K562 (cell line): ENCODE measurements around the gene ITGA11. TPM values are rescaled to one million over a fixed set of nuclear protein-coding genes. Genes with fewer than 3 reads are reported as not detected.
A peak's percentile ranks its signal among the peaks of the same experiment; 100 is the strongest.

ENCODE experiments used
- ATF7 ChIP-seq: fragments of 450-650 bp; IDR thresholded peaks from 2 replicates; pipeline ENCODE4 v1.7.1; 2014; ENCODE audit warnings: mild to moderate bottlenecking, moderate library complexity
- ESRRA ChIP-seq: fragments of 450-650 bp; IDR thresholded peaks from 2 replicates; pipeline ENCODE4 v1.6.1; 2014; ENCODE audit warnings: low read depth, mild to moderate bottlenecking, moderate library complexity, borderline replicate concordance
- FOXK1 ChIP-seq: sonication (generic); formaldehyde crosslinking; IDR thresholded peaks from 2 replicates; pipeline ENCODE4 v1.8.0; 2022; ENCODE audit warnings: missing genetic modification reagents, mild to moderate bottlenecking, borderline replicate concordance
- GATA2 ChIP-seq: sonication (generic); formaldehyde crosslinking; IDR thresholded peaks from 2 replicates; pipeline ENCODE4 v1.4.0; 2020; ENCODE audit warnings: mild to moderate bottlenecking, missing genetic modification reagents
- MYBL2 ChIP-seq, 2 experiments: fragments of 450-650 bp in 1 of 2; sonication (generic) in 1 of 2; formaldehyde crosslinking in 1 of 2; IDR thresholded peaks; 2 replicates each; pipeline versions ENCODE4 v1.6.1 to v1.8.1; 2017 to 2022; ENCODE audit warnings: borderline replicate concordance in 1 of 2, inconsistent platforms in 1 of 2, low read depth in 1 of 2, mild to moderate bottlenecking in 1 of 2, missing genetic modification reagents in 1 of 2, moderate library complexity in 1 of 2
- PHB2 ChIP-seq: fragments of 450-650 bp; IDR thresholded peaks from 2 replicates; pipeline ENCODE4 v1.6.1; 2017; ENCODE audit warnings: low read depth
- POLR2G ChIP-seq: fragments of 200-400 bp; formaldehyde crosslinking; IDR thresholded peaks from 2 replicates; pipeline ENCODE4 v1.6.1; 2017; ENCODE audit warnings: low read depth, mild to moderate bottlenecking, antibody characterized with exemption, low read length, moderate library complexity
- SMAD4 ChIP-seq: fragments of 250-450 bp; sonication (Bioruptor Pico); conservative IDR thresholded peaks from 2 replicates; pipeline ENCODE4 v1.8.0; 2021; ENCODE audit warnings: inconsistent platforms, mild to moderate bottlenecking, moderate library complexity
- SUPT5H ChIP-seq: fragments of 450-650 bp; IDR thresholded peaks from 2 replicates; pipeline ENCODE4 v1.6.1; 2016
- TAF9B ChIP-seq: fragments of 450-650 bp; IDR thresholded peaks from 2 replicates; pipeline ENCODE4 v1.6.1; 2018; ENCODE audit warnings: mild to moderate bottlenecking; ENCODE audit not compliant: partially characterized antibody
- TOE1 ChIP-seq, 2 experiments: fragments of 450-650 bp in 1 of 2; sonication (generic) in 1 of 2; formaldehyde crosslinking in 1 of 2; IDR thresholded peaks; 2 replicates each; pipeline versions ENCODE4 v1.7.1 to v1.8.0; 2016 to 2022; ENCODE audit warnings: borderline replicate concordance in 2 of 2, mild to moderate bottlenecking in 2 of 2, antibody characterized with exemption in 1 of 2, inconsistent platforms in 1 of 2, low read depth in 1 of 2, missing genetic modification reagents in 1 of 2, moderate library complexity in 1 of 2
- TRIM28 ChIP-seq: fragments of 450-650 bp; IDR thresholded peaks from 2 replicates; pipeline ENCODE4 v1.6.1; 2017
- ZC3H11A ChIP-seq: IDR thresholded peaks from 2 replicates; pipeline ENCODE4 v1.6.1; 2012; ENCODE audit warnings: low read depth, low read length, improper control_type of control experiment
- ZKSCAN3 ChIP-seq: fragments of 250-450 bp; sonication (Bioruptor Pico); IDR thresholded peaks from 2 replicates; pipeline ENCODE4 v1.4.0; 2020
- ZNF175 ChIP-seq: fragments of 200-800 bp; sonication (Bioruptor generic); IDR thresholded peaks from 2 replicates; pipeline ENCODE4 v1.6.1; 2016; ENCODE audit warnings: low read depth, mild to moderate bottlenecking, missing genetic modification characterization, missing compliant biosample characterization
- ZNF431 ChIP-seq: sonication (generic); formaldehyde crosslinking; IDR thresholded peaks from 2 replicates; pipeline ENCODE4 v1.8.0; 2022; ENCODE audit warnings: mild to moderate bottlenecking, missing genetic modification reagents
- polyA plus RNA-seq, 8 experiments: library from polyadenylated mRNA; depleted of rRNA in 4 of 8; stranded (reverse) in 5 of 8; unstranded in 3 of 8; fragments of >200 nt; fragmentation: Nextera tagmentation in 2 of 8; fragmentation: Illumina TruSeq in 1 of 8; extraction: Ambion mirVana in 2 of 8; extraction: Trizol in 1 of 8; gene quantifications; 2 replicates each; pipeline versions ENCODE4 v1.2.1 to v1.2.3, GENCODE V29; 2011 to 2014; ENCODE audit warnings: inconsistent platforms in 1 of 8, missing spikeins in 1 of 8
- total RNA-seq, 7 experiments: library from RNA; depleted of rRNA in 6 of 7; stranded (reverse); fragments of >200 nt in 6 of 7; fragmentation: Illumina TruSeq in 2 of 7; extraction: Trizol in 2 of 7; gene quantifications; 2 replicates each; pipeline versions ENCODE4 v1.2.1 to v1.2.3, GENCODE V29; 2011 to 2021; ENCODE audit warnings: low replicate concordance in 1 of 7
- TF ChIP-seq, protein P1 (sequence below), 2 experiments: fragments of 450-650 bp in 1 of 2; sonication (generic) in 1 of 2; formaldehyde crosslinking; conservative IDR thresholded peaks; 2 replicates each; pipeline versions ENCODE4 v1.4.0 to v1.8.1; 2020 to 2022; ENCODE audit warnings: mild to moderate bottlenecking in 1 of 2, missing genetic modification reagents in 1 of 2
- TF ChIP-seq, protein P2 (sequence below): sonication (generic); formaldehyde crosslinking; IDR thresholded peaks from 2 replicates; pipeline ENCODE4 v1.8.1; 2023; ENCODE audit warnings: missing genetic modification reagents, mild to moderate bottlenecking, borderline replicate concordance
- TF ChIP-seq, protein P3 (sequence below): sonication (generic); formaldehyde crosslinking; IDR thresholded peaks from 2 replicates; pipeline ENCODE4 v1.8.0; 2022; ENCODE audit warnings: missing genetic modification reagents, mild to moderate bottlenecking, moderate library complexity, borderline replicate concordance

ITGA11 gene
- total and polyA plus RNA-seq, 9 of the 15 experiments (the other 6 are each of a cell fraction or from before 2014, with no cell fraction given) = 0.01 TPM; not detected in 8

DNA sequence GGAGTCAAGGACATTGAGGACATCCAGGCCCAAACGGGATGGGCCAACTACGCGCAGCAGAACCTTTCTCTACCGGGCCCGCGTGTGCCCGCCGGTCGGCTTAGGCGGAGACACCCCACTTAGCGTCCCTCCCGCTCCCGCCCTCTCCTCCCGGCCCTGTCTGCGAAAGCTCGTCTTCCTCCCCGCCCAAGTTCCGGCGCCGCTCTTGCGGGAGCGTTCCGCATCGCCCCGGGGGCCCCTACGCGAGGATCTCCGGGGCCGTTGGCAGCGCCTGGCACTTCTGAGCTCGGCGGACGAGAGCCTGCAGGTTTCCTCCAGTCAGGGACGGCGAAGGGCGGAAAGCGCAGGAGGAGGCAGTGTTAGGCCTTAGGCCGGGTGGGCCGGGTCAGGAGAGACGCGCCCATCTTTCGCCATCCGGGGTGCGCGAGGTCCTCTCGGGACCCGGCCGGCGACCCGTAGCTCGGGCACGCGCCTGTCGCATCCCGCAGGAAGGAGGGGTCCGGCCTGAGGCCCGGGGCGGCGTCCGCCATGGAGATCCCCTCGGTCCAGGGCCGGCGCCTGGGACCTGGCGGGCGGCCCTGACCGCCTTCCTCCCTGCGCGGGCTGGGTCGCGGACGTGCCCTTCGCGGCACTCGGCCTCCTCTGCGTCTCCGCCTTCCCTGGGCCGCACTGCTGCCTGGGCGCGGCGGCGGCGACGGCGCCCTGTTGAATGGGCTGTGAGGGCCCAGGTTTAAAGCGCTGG lies 154.2 kb downstream of the ITGA11 start, which contains the start of gene FEM1B (continued):
- 0 out of 2 replicates have a peak, but pooled peaks have one; percentile 41 for TF ChIP-seq GATA2 (CRISPR knock-in tag)
- TF ChIP-seq, protein P1, sequence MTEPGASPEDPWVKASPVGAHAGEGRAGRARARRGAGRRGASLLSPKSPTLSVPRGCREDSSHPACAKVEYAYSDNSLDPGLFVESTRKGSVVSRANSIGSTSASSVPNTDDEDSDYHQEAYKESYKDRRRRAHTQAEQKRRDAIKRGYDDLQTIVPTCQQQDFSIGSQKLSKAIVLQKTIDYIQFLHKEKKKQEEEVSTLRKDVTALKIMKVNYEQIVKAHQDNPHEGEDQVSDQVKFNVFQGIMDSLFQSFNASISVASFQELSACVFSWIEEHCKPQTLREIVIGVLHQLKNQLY (CRISPR knock-in tag; conservative IDR thresholded peaks at IDR 0.05) = peak in 1 of 2 experiments; percentile 84; a peak in 1 of 4 replicates
- no peak for TF ChIP-seq MYBL2 (IDR thresholded peaks at IDR 0.05; ENCODE audit: low read depth)
- TF ChIP-seq MYBL2 (CRISPR knock-in tag; IDR thresholded peaks at IDR 0.05; ENCODE audit: borderline replicate concordance) = no peak
- TF ChIP-seq ZC3H11A = peak; percentile 46; the same call in 1 of the 2 replicates
- TF ChIP-seq ZKSCAN3 (CRISPR knock-in tag) = no peak
- TF ChIP-seq TAF9B = peak; percentile 83
- peak; percentile 34 for TF ChIP-seq TRIM28
- TF ChIP-seq FOXK1 = peak; percentile 88; the same call in 1 of the 2 replicates
- TF ChIP-seq ESRRA = peak; percentile 97
- TF ChIP-seq ATF7 = peak; percentile 70
- TF ChIP-seq SUPT5H = peak; percentile 92
- TF ChIP-seq TOE1 (IDR thresholded peaks at IDR 0.05; ENCODE audit: borderline replicate concordance) = peak; percentile 88
- no peak for TF ChIP-seq TOE1 (CRISPR knock-in tag; IDR thresholded peaks at IDR 0.05; ENCODE audit: borderline replicate concordance, low read depth)
- peak; percentile 70; the same call in 1 of the 2 replicates for TF ChIP-seq ZNF175 (CRISPR knock-in tag)
- TF ChIP-seq, protein P2, sequence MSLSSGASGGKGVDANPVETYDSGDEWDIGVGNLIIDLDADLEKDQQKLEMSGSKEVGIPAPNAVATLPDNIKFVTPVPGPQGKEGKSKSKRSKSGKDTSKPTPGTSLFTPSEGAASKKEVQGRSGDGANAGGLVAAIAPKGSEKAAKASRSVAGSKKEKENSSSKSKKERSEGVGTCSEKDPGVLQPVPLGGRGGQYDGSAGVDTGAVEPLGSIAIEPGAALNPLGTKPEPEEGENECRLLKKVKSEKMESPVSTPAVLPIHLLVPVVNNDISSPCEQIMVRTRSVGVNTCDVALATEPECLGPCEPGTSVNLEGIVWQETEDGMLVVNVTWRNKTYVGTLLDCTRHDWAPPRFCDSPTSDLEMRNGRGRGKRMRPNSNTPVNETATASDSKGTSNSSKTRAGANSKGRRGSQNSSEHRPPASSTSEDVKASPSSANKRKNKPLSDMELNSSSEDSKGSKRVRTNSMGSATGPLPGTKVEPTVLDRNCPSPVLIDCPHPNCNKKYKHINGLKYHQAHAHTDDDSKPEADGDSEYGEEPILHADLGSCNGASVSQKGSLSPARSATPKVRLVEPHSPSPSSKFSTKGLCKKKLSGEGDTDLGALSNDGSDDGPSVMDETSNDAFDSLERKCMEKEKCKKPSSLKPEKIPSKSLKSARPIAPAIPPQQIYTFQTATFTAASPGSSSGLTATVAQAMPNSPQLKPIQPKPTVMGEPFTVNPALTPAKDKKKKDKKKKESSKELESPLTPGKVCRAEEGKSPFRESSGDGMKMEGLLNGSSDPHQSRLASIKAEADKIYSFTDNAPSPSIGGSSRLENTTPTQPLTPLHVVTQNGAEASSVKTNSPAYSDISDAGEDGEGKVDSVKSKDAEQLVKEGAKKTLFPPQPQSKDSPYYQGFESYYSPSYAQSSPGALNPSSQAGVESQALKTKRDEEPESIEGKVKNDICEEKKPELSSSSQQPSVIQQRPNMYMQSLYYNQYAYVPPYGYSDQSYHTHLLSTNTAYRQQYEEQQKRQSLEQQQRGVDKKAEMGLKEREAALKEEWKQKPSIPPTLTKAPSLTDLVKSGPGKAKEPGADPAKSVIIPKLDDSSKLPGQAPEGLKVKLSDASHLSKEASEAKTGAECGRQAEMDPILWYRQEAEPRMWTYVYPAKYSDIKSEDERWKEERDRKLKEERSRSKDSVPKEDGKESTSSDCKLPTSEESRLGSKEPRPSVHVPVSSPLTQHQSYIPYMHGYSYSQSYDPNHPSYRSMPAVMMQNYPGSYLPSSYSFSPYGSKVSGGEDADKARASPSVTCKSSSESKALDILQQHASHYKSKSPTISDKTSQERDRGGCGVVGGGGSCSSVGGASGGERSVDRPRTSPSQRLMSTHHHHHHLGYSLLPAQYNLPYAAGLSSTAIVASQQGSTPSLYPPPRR (CRISPR knock-in tag) = peak; percentile 26; the same call in 1 of the 2 replicates
- peak; percentile 82 for TF ChIP-seq SMAD4 (CRISPR knock-in tag)
- peak; percentile 94 for TF ChIP-seq POLR2G
- TF ChIP-seq, protein P3, sequence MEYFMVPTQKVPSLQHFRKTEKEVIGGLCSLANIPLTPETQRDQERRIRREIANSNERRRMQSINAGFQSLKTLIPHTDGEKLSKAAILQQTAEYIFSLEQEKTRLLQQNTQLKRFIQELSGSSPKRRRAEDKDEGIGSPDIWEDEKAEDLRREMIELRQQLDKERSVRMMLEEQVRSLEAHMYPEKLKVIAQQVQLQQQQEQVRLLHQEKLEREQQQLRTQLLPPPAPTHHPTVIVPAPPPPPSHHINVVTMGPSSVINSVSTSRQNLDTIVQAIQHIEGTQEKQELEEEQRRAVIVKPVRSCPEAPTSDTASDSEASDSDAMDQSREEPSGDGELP (CRISPR knock-in tag) = peak; percentile 58; the same call in 1 of the 2 replicates
- no peak for TF ChIP-seq PHB2
- no peak for TF ChIP-seq ZNF431 (CRISPR knock-in tag)
